Panc1 (cell line): ENCODE data around the gene SHE. TPM values are rescaled to one million over a fixed set of nuclear protein-coding genes. Genes with fewer than 3 reads are reported as not detected.
A peak's percentile ranks its signal among the peaks of the same experiment; 100 is the strongest.

ENCODE experiments used
- ATAC-seq: fragments of 200-7000 bp; cut with Tn5 transposase; 2 replicates; pipeline ENCODE4 v1.9.1; 2020; ENCODE audit warnings: mild to moderate bottlenecking, moderate library complexity
- BruUV-seq: library from RNA; stranded (reverse); fragments of 400-500 nt; replicated peaks from 2 replicates; lab custom pipeline; 2021; lab: Mats Ljungman, UMichigan
- CTCF ChIA-PET: fragments of 300-600 bp; sonication (Branson Sonifier 250); formaldehyde crosslinking; loops from one replicate; lab custom pipeline; 2022; ENCODE audit warnings: antibody characterized with exemption; lab: Charles Lee
- POLR2A ChIA-PET: fragments of 300-600 bp; sonication (Branson Sonifier 250); formaldehyde crosslinking; loops from one replicate; lab custom pipeline; 2022; ENCODE audit warnings: antibody characterized with exemption; lab: Charles Lee
- DNase-seq: peaks from one replicate; pipeline ENCODE4 v3.0.0-alpha.2; 2010; ENCODE audit warnings: low read depth, low spot score
- H3K27ac ChIP-seq: 2 replicates; pipeline ENCODE4 v1.5.1; 2011; ENCODE audit warnings: mild to moderate bottlenecking, low read length, inconsistent platforms
- H3K27me3 ChIP-seq: fragments of 200-500 bp; sonication (Bioruptor generic); 2 replicates; pipeline ENCODE4 v1.6.0; 2014; ENCODE audit warnings: low read length, inconsistent platforms; ENCODE audit not compliant: control insufficient read depth, insufficient read depth
- H3K36me3 ChIP-seq: fragments of 200-500 bp; sonication (Bioruptor generic); 2 replicates; pipeline ENCODE4 v1.5.1; 2014; ENCODE audit warnings: inconsistent platforms, mild to moderate bottlenecking, low read length, moderate library complexity; ENCODE audit not compliant: control insufficient read depth, insufficient read depth
- H3K4me1 ChIP-seq: 2 replicates; pipeline ENCODE4 v1.5.1; 2011; ENCODE audit warnings: inconsistent platforms, mild to moderate bottlenecking, low read length, moderate library complexity; ENCODE audit not compliant: control insufficient read depth, insufficient read depth
- H3K4me3 ChIP-seq, 2 experiments: 2 replicates each; pipeline ENCODE4 v1.5.1; 2011 to 2012; ENCODE audit warnings: low read depth in 2 of 2, low read length in 2 of 2, mild to moderate bottlenecking in 2 of 2, inconsistent platforms in 1 of 2, moderate library complexity in 1 of 2
- H3K9me3 ChIP-seq: fragments of 200-500 bp; sonication (Bioruptor generic); 2 replicates; pipeline ENCODE4 v1.5.1; 2014; ENCODE audit warnings: low read depth, mild to moderate bottlenecking, inconsistent platforms, low read length, moderate library complexity; ENCODE audit not compliant: control insufficient read depth, insufficient read depth
- CTCF ChIP-seq: fragments of 450-650 bp; IDR thresholded peaks from 2 replicates; pipeline ENCODE4 v1.5.1; 2017; ENCODE audit warnings: mild to moderate bottlenecking
- POLR2AphosphoS5 ChIP-seq: IDR thresholded peaks from 2 replicates; pipeline ENCODE4 v1.6.1; 2012; ENCODE audit warnings: mild to moderate bottlenecking, low read depth, low read length, moderate library complexity
- SIN3A ChIP-seq: IDR thresholded peaks from 2 replicates; pipeline ENCODE4 v1.6.1; 2012; ENCODE audit warnings: low read depth, mild to moderate bottlenecking, low read length, moderate library complexity, borderline replicate concordance; ENCODE audit not compliant: insufficient read depth
- TCF7L2 ChIP-seq: IDR thresholded peaks from 2 replicates; pipeline ENCODE4 v1.6.1; 2011; ENCODE audit warnings: mild to moderate bottlenecking, low read depth, low read length, inconsistent platforms
- in situ Hi-C: cut with HindIII; loops from 2 replicates; pipeline ENCODE4 v1.10.0; 2016; ENCODE audit warnings: low sequenced_read_pairs, low pct_unique_long_range_greater_than_20kb
- intact Hi-C: fragments of 100-400 bp; cut with micrococcal nuclease; formaldehyde crosslinking; loops from one replicate; pipeline ENCODE4 v1.10.0; 2022; ENCODE audit not compliant: unreplicated experiment
- total RNA-seq: library from RNA; stranded (reverse); gene quantifications from one replicate; pipeline ENCODE4 v1.2.1, GENCODE V29; 2021; ENCODE audit not compliant: unreplicated experiment
- TF ChIP-seq, protein P1 (sequence below), 2 experiments: IDR thresholded peaks; 2 replicates each; pipeline ENCODE4 v1.6.1; 2011 to 2012; ENCODE audit warnings: low read depth in 2 of 2, control low read depth in 1 of 2, low read length in 1 of 2, mild to moderate bottlenecking in 1 of 2, moderate library complexity in 1 of 2; ENCODE audit not compliant: insufficient read depth in 1 of 2

SHE gene
- total RNA-seq, 1 experiment from 2014 or later = 0.03 TPM

DNA sequence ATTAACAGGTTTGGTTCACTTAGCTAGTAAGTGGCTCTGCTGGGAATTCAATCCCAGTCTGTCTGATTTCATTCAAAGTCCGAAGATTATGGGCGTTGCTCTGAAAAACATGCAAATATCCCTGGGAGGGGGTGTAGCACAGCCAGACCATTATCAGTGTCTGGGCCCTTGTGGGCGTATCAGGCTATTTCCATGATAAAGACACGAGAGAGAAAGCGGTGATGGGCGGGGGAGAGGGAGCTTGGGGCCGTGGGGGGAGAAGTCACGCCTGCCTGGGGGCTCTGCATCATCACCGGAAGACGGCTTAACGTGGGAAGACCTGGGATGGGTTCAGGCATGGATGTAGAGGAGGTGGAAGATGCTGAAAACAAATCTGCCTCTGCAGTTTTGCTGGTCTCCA, 71.3 kb downstream of the SHE start:
- in situ Hi-C loops (no loop called here), intact Hi-C loops (no loop called here)
- ChIA-PET POLR2A (no interaction called here), CTCF (no interaction called here)
- no TSS peak for BruUV-seq
- H3K4me1 ChIP-seq = peaks cover 9% of the 10 kb centered on the region
- H3K36me3 ChIP-seq = no peaks in the 10 kb centered on the region
- TF ChIP-seq TCF7L2 (no peak), CTCF (no peak), POLR2AphosphoS5 (no peak), SIN3A (no peak)
- TF ChIP-seq, protein P1, sequence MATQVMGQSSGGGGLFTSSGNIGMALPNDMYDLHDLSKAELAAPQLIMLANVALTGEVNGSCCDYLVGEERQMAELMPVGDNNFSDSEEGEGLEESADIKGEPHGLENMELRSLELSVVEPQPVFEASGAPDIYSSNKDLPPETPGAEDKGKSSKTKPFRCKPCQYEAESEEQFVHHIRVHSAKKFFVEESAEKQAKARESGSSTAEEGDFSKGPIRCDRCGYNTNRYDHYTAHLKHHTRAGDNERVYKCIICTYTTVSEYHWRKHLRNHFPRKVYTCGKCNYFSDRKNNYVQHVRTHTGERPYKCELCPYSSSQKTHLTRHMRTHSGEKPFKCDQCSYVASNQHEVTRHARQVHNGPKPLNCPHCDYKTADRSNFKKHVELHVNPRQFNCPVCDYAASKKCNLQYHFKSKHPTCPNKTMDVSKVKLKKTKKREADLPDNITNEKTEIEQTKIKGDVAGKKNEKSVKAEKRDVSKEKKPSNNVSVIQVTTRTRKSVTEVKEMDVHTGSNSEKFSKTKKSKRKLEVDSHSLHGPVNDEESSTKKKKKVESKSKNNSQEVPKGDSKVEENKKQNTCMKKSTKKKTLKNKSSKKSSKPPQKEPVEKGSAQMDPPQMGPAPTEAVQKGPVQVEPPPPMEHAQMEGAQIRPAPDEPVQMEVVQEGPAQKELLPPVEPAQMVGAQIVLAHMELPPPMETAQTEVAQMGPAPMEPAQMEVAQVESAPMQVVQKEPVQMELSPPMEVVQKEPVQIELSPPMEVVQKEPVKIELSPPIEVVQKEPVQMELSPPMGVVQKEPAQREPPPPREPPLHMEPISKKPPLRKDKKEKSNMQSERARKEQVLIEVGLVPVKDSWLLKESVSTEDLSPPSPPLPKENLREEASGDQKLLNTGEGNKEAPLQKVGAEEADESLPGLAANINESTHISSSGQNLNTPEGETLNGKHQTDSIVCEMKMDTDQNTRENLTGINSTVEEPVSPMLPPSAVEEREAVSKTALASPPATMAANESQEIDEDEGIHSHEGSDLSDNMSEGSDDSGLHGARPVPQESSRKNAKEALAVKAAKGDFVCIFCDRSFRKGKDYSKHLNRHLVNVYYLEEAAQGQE (IDR thresholded peaks at IDR 0.05; ENCODE audit: insufficient read depth in 1 of 2, low read depth in 2 of 2, low read length in 1 of 2) = no peak
- H3K27me3 ChIP-seq = no peaks in the 10 kb centered on the region
- H3K9me3 ChIP-seq = no peaks in the 10 kb centered on the region
- DNase-seq (no peak), ATAC-seq (no peak)
- no peak overlapping the region for H3K27ac ChIP-seq
- H3K4me3 ChIP-seq = no peak overlapping the region

GRCh38 chr1:154429841-154430611, 72.2 kb downstream of the SHE start:
- TF ChIP-seq SIN3A (no peak), CTCF (no peak), POLR2AphosphoS5 (no peak), TCF7L2 (no peak)
- TF ChIP-seq, protein P1 (IDR thresholded peaks at IDR 0.05; ENCODE audit: insufficient read depth in 1 of 2, low read depth in 2 of 2, low read length in 1 of 2) = no peak
- no peak overlapping the region for H3K4me3 ChIP-seq
- no peak for ATAC-seq
- peak overlapping the region; percentile 29; the same call in 1 of the 2 replicates for H3K27ac ChIP-seq
- H3K27me3 ChIP-seq = no peaks in the 10 kb centered on the region
- ChIA-PET POLR2A (no interaction called here), CTCF (no interaction called here)
- peaks cover 9% of the 10 kb centered on the region for H3K4me1 ChIP-seq
- intact Hi-C loops = no loop called here
- H3K9me3 ChIP-seq = no peaks in the 10 kb centered on the region
- no TSS peak for BruUV-seq
- no peak for DNase-seq
- no peaks in the 10 kb centered on the region for H3K36me3 ChIP-seq
- in situ Hi-C loops = no loop called here
